ENCODE measurements around the gene DUSP22.

GRCh38 chr6:337805-338368 is 45.6 kb downstream of the DUSP22 start:
- TF ChIP-seq ZNF8 (CRISPR knock-in tag; IDR thresholded peaks at IDR 0.05), result no peak
- no peak for TF ChIP-seq CREB5 (CRISPR knock-in tag; IDR thresholded peaks at IDR 0.05; ENCODE audit: low read depth)
- TF ChIP-seq CSDC2 (CRISPR knock-in tag; IDR thresholded peaks at IDR 0.05), result no peak
- no peak for TF ChIP-seq PATZ1 (CRISPR knock-in tag; IDR thresholded peaks at IDR 0.05; ENCODE audit: borderline replicate concordance)
- TF ChIP-seq PPARA (CRISPR knock-in tag; IDR thresholded peaks at IDR 0.05; ENCODE audit: borderline replicate concordance), result no peak
- TF ChIP-seq TCF4 (CRISPR knock-in tag; IDR thresholded peaks at IDR 0.05; ENCODE audit: borderline replicate concordance), result no peak
- TF ChIP-seq ZNF565 (CRISPR knock-in tag; conservative IDR thresholded peaks at IDR 0.05; ENCODE audit: low read depth), result no peak
- TF ChIP-seq TOX (CRISPR knock-in tag; IDR thresholded peaks at IDR 0.05; ENCODE audit: borderline replicate concordance), result no peak
- no peak for TF ChIP-seq ZFP30 (CRISPR knock-in tag; IDR thresholded peaks at IDR 0.05)
- no peak for TF ChIP-seq ZNF70 (CRISPR knock-in tag; IDR thresholded peaks at IDR 0.05)
- no peak for TF ChIP-seq ZFP3 (CRISPR knock-in tag; IDR thresholded peaks at IDR 0.05)
- TF ChIP-seq CSRNP3 (CRISPR knock-in tag; IDR thresholded peaks at IDR 0.05), result no peak
- TF ChIP-seq ARNTL (CRISPR knock-in tag; IDR thresholded peaks at IDR 0.05; ENCODE audit: borderline replicate concordance, low read depth), result no peak
- no peak for TF ChIP-seq ESRRG (CRISPR knock-in tag; IDR thresholded peaks at IDR 0.05)
